IMR-90 (cell line): Measurements from ENCODE around the gene ABHD13. TPM values are rescaled to one million over a fixed set of nuclear protein-coding genes. Genes with fewer than 3 reads are reported as not detected.

Experiments used
- ATAC-seq: fragments of 200-7000 bp; cut with Tn5 transposase; 2 replicates; pipeline ENCODE4 v1.9.1; 2020; ENCODE audit warnings: low read depth, mild to moderate bottlenecking, moderate library complexity
- BruUV-seq: library from RNA; stranded (reverse); fragments of 400-500 nt; replicated peaks from 2 replicates; lab custom pipeline; 2021; lab: Mats Ljungman, UMichigan
- CTCF ChIA-PET: fragments of 300-600 bp; formaldehyde crosslinking; extraction: SDS; loops from one replicate; lab custom pipeline; 2021; ENCODE audit warnings: antibody characterized with exemption; lab: Yijun Ruan, JAX
- POLR2A ChIA-PET: fragments of 300-600 bp; sonication (Branson Sonifier 250); formaldehyde crosslinking; loops from one replicate; lab custom pipeline; 2022; ENCODE audit warnings: antibody characterized with exemption; ENCODE audit not compliant: unreplicated experiment; lab: Charles Lee
- DNase-seq: peaks from one replicate; pipeline ENCODE4 v3.0.0; 2013
- H2AFZ ChIP-seq: replicated peaks from 2 replicates; pipeline ENCODE3; 2013; ENCODE audit warnings: low read length, mild to moderate bottlenecking; ENCODE audit not compliant: poor library complexity
- H2AK5ac ChIP-seq: 2 replicates; pipeline ENCODE4 v1.6.1; 2013; ENCODE audit warnings: low read depth, low read length, inconsistent platforms
- H2AK9ac ChIP-seq: replicated peaks from 2 replicates; pipeline ENCODE3; 2013; ENCODE audit warnings: mild to moderate bottlenecking, low read depth, low read length, moderate library complexity; ENCODE audit not compliant: poor library complexity
- H2BK120ac ChIP-seq: 2 replicates; pipeline ENCODE4 v1.6.1; 2013; ENCODE audit warnings: low read depth, low read length, inconsistent platforms
- H2BK15ac ChIP-seq: 3 replicates; pipeline ENCODE4 v1.6.1; 2013; ENCODE audit warnings: low read depth, low read length, inconsistent platforms
- H2BK20ac ChIP-seq: 2 replicates; pipeline ENCODE4 v1.6.1; 2013; ENCODE audit warnings: low read depth, mild to moderate bottlenecking, inconsistent platforms, low read length, moderate library complexity
- H2BK5ac ChIP-seq: 2 replicates; pipeline ENCODE4 v1.6.1; 2013; ENCODE audit warnings: mild to moderate bottlenecking, low read depth, low read length, inconsistent platforms; ENCODE audit not compliant: poor library complexity, severe bottlenecking
- H3K14ac ChIP-seq: replicated peaks from 2 replicates; pipeline ENCODE4 v1.6.1; 2013; ENCODE audit warnings: low read depth, low read length, inconsistent platforms
- H3K18ac ChIP-seq: 2 replicates; pipeline ENCODE4 v1.6.1; 2013; ENCODE audit warnings: low read depth, low read length, control low read depth
- H3K23ac ChIP-seq: 2 replicates; pipeline ENCODE4 v1.6.1; 2013; ENCODE audit warnings: low read depth, low read length, inconsistent platforms
- H3K27ac ChIP-seq: 2 replicates; pipeline ENCODE4 v1.5.1; 2013; ENCODE audit warnings: mild to moderate bottlenecking, control low read depth, low read length; ENCODE audit not compliant: insufficient read depth
- H3K27me3 ChIP-seq: 2 replicates; pipeline ENCODE4 v1.6.1; 2013; ENCODE audit warnings: low read length; ENCODE audit not compliant: control insufficient read depth, insufficient read depth
- H3K36me3 ChIP-seq: 2 replicates; pipeline ENCODE4 v1.6.1; 2013; ENCODE audit warnings: low read length, mixed read lengths; ENCODE audit not compliant: control insufficient read depth, insufficient read depth
- H3K4ac ChIP-seq: 2 replicates; pipeline ENCODE4 v1.6.1; 2013; ENCODE audit warnings: low read depth, low read length, inconsistent platforms
- H3K4me1 ChIP-seq: 2 replicates; pipeline ENCODE4 v1.6.1; 2013; ENCODE audit warnings: low read length, mixed read lengths; ENCODE audit not compliant: control insufficient read depth, insufficient read depth
- H3K4me2 ChIP-seq: 2 replicates; pipeline ENCODE4 v1.6.1; 2013; ENCODE audit warnings: low read depth, mild to moderate bottlenecking, control low read depth, low read length, moderate library complexity
- H3K4me3 ChIP-seq: 2 replicates; pipeline ENCODE4 v1.5.1; 2013; ENCODE audit warnings: low read depth, mild to moderate bottlenecking, control low read depth, low read length, moderate library complexity; ENCODE audit not compliant: insufficient read depth
- H3K56ac ChIP-seq: 2 replicates; pipeline ENCODE4 v1.6.1; 2013; ENCODE audit warnings: low read length, inconsistent platforms; ENCODE audit not compliant: insufficient read depth; ENCODE audit errors: extremely low read depth
- H3K79me1 ChIP-seq, 2 experiments: 2 replicates each; pipeline ENCODE4 v1.6.1; 2013; ENCODE audit warnings: low read length in 2 of 2, inconsistent platforms in 1 of 2, low read depth in 1 of 2
- H3K9ac ChIP-seq: 2 replicates; pipeline ENCODE4 v1.6.1; 2013; ENCODE audit warnings: low read depth, low read length, control low read depth
- H3K9me1 ChIP-seq: 2 replicates; pipeline ENCODE4 v1.6.1; 2013; ENCODE audit warnings: low read length, inconsistent platforms; ENCODE audit not compliant: insufficient read depth
- H3K9me3 ChIP-seq: 2 replicates; pipeline ENCODE4 v1.6.1; 2013; ENCODE audit warnings: low read length; ENCODE audit not compliant: control insufficient read depth, insufficient read depth
- H4K20me1 ChIP-seq: 2 replicates; pipeline ENCODE4 v1.6.1; 2013; ENCODE audit warnings: low read length, inconsistent platforms; ENCODE audit not compliant: insufficient read depth
- H4K5ac ChIP-seq: 2 replicates; pipeline ENCODE4 v1.6.1; 2013; ENCODE audit warnings: mild to moderate bottlenecking, low read depth, low read length, control low read depth
- H4K8ac ChIP-seq, 2 experiments: 2 replicates each; pipeline ENCODE4 v1.6.1; 2013; ENCODE audit warnings: low read depth in 2 of 2, low read length in 2 of 2, control low read depth in 1 of 2, inconsistent platforms in 1 of 2
- H4K91ac ChIP-seq: 2 replicates; pipeline ENCODE4 v1.6.1; 2013; ENCODE audit warnings: low read depth, low read length, inconsistent platforms; ENCODE audit not compliant: insufficient read depth
- BHLHE40 ChIP-seq: fragments of 150-350 bp; IDR thresholded peaks from 2 replicates; pipeline ENCODE4 v1.6.1; 2016; ENCODE audit warnings: mild to moderate bottlenecking, low read depth, low read length
- CEBPB ChIP-seq: IDR thresholded peaks from 2 replicates; pipeline ENCODE4 v1.6.1; 2012; ENCODE audit warnings: low read depth, low read length, improper control_type of control experiment
- MAFK ChIP-seq: IDR thresholded peaks from 2 replicates; pipeline ENCODE4 v1.6.1; 2012; ENCODE audit warnings: low read depth, low read length, improper control_type of control experiment
- NFE2L2 ChIP-seq: fragments of 150-350 bp; IDR thresholded peaks from 2 replicates; pipeline ENCODE4 v1.6.1; 2016; ENCODE audit warnings: low read depth, mild to moderate bottlenecking, low read length
- RAD21 ChIP-seq: IDR thresholded peaks from 2 replicates; pipeline ENCODE4 v1.6.1; 2012; ENCODE audit warnings: low read length, improper control_type of control experiment
- RCOR1 ChIP-seq: IDR thresholded peaks from 2 replicates; pipeline ENCODE4 v1.6.1; 2012; ENCODE audit warnings: mild to moderate bottlenecking, low read length, improper control_type of control experiment; ENCODE audit not compliant: insufficient replicate concordance
- USF2 ChIP-seq: fragments of 150-350 bp; IDR thresholded peaks from 2 replicates; pipeline ENCODE4 v1.6.1; 2017; ENCODE audit warnings: mild to moderate bottlenecking, antibody characterized with exemption, low read length, low read depth
- WGBS, 2 experiments: methylation state at CpG; one replicate each; pipeline versions ENCODE4 v1.1.5 to v1.1.7; 2013; ENCODE audit warnings: missing lambda C conversion rate in 2 of 2; ENCODE audit not compliant: insufficient read length in 1 of 2; ENCODE audit errors: extremely low coverage in 2 of 2; 5-methylcytosine and 5-hydroxymethylcytosine counted together
- dilution Hi-C: fragments of 300-500 bp; cut with HindIII; formaldehyde crosslinking; loops from one replicate; pipeline ENCODE4 v1.14.3; 2018; ENCODE audit warnings: low sequenced_read_pairs; ENCODE audit not compliant: unreplicated experiment
- in situ Hi-C: fragments of 300-500 bp; cut with MboI; formaldehyde crosslinking; loops from 3 replicates; pipeline ENCODE4 v1.14.3; 2019; ENCODE audit warnings: low sequenced_read_pairs, inconsistent platforms, mixed read lengths
- intact Hi-C: fragments of 100-400 bp; cut with micrococcal nuclease; formaldehyde crosslinking; loops from 2 replicates; pipeline ENCODE4 v1.10.0; 2022
- polyA plus RNA-seq, 3 experiments: library from polyadenylated mRNA; depleted of rRNA; stranded (reverse); fragments of >200 nt; gene quantifications; 2 replicates each; pipeline ENCODE4 v1.2.3, GENCODE V29; 2012; ENCODE audit warnings: low replicate concordance in 1 of 3
- total RNA-seq: library from RNA; depleted of rRNA; stranded (reverse); fragments of >200 nt; gene quantifications from 2 replicates; pipeline ENCODE4 v1.2.3, GENCODE V29; 2012

Gene ABHD13
- total and polyA plus RNA-seq, 2 of the 4 experiments (the other 2 are of a cell fraction), result 4.0 to 4.1 TPM

DNA sequence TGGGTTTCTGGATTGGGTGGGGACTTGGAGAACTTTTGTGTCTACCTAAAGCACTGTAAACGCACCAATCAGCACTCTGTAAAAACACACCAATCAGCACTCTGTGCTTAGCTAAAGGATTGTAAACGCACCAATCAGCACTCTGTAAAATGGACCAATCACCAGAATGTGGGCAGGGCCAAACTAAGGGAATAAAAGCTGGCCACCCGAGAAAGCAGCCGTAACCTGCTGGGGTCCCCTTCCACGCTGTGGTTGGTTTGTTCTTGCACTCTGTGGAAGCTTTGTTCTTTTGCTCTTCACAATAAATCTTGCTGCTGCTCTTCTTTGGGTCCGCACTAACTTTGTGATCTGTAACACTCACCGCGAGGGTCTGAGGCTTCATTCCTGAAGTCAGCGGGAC lies 40.1 kb upstream of the ABHD13 start:
- Histone ChIP-seq H2BK15ac (no peak overlapping the region), H3K9ac (no peak overlapping the region), H3K4ac (no peak overlapping the region), H4K20me1 (no peaks in the 10 kb centered on the region), H3K79me1 (no peaks in the 10 kb centered on the region), H3K9me3 (no peaks in the 10 kb centered on the region), H3K4me3 (no peak overlapping the region), H3K23ac (no peak overlapping the region), H2AK5ac (no peak overlapping the region), H2BK120ac (no peak overlapping the region), H4K91ac (no peak overlapping the region), H3K4me1 (no peaks in the 10 kb centered on the region), H4K8ac (no peak overlapping the region), H3K56ac (no peak overlapping the region), H3K27me3 (no peaks in the 10 kb centered on the region; the same call in 1 of the 2 replicates), H3K14ac (no peak overlapping the region), H3K18ac (no peak overlapping the region), H3K9me1 (no peaks in the 10 kb centered on the region), H2AK9ac (no peak overlapping the region), H2BK20ac (no peak overlapping the region), H3K27ac (no peak overlapping the region), H4K5ac (no peak overlapping the region), H3K36me3 (no peaks in the 10 kb centered on the region), H3K4me2 (no peak overlapping the region), H2BK5ac (no peak overlapping the region), H2AFZ (no peak overlapping the region)
- POLR2A ChIA-PET, result no interaction called here
- 75% methylated on average over 2 of the region's 9 CpGs; no CpG with 5 or more reads in 1 of the 2 experiments for WGBS, 2 experiments
- no peak for TF ChIP-seq BHLHE40
- no peak for TF ChIP-seq NFE2L2
- TF ChIP-seq RAD21, result no peak
- TF ChIP-seq USF2, result no peak
- TF ChIP-seq RCOR1, result no peak
- TF ChIP-seq CEBPB, result no peak
- no peak for TF ChIP-seq MAFK
- CTCF ChIA-PET, result interaction anchor here (0.6 kb wide), 1 partner anchor 29 kb away, joined by 3 read pairs; no protein-coding TSS in a partner anchor
- BruUV-seq, result no TSS peak
- DNase-seq (no peak), ATAC-seq (no peak)
- in situ Hi-C loops, result no loop called here
- dilution Hi-C loops, result no loop called here
- intact Hi-C loops, result no loop called here
